ENCODE results near the gene GVQW3. TPM values are rescaled to one million over a fixed set of nuclear protein-coding genes. Genes with fewer than 3 reads are reported as not detected.

The GVQW3 gene
- total RNA-seq, 1 donor, result 2.9 TPM

DNA sequence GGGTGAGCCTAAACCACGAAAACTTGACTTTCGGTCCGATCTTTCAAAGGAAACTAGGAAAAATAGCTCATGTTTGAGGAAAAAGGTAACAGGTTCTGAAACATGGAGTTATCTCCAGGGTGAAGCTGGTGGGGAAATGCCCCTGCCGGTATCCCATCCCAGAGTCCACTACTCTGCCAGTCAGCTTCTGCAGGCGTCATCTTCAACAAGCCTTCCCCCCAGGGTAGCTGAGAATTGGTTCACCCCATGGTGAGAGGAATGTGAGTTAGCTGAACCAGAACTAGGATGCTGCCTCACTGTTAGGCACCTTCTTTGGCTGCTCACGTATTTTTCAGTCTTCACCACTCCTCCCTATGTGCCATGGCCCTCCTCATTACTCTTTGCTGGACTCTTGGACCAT is 1.1 kb downstream of the GVQW3 start:
- Histone ChIP-seq H3K27me3 (ENCODE audit: insufficient read depth, low read length) (no peaks in the 10 kb centered on the region), H2AFZ (ENCODE audit: low read length) (peak overlapping the region; percentile 99), H3K27ac (ENCODE audit: low read depth, low read length) (no peak overlapping the region), H3K79me2 (ENCODE audit: insufficient read depth, low read length) (peaks cover 45% of the 10 kb centered on the region), H3K4me2 (ENCODE audit: insufficient read depth, low read length) (peak overlapping the region; percentile 95), H3K9me3 (ENCODE audit: low read depth, low read length) (no peaks in the 10 kb centered on the region), H3K4me1 (ENCODE audit: insufficient read depth, low read length) (peaks cover 20% of the 10 kb centered on the region), H3K4me3 (ENCODE audit: insufficient read depth, low read length) (no peak overlapping the region), H3K36me3 (ENCODE audit: insufficient read depth, low read length) (no peaks in the 10 kb centered on the region), H4K20me1 (ENCODE audit: insufficient read depth, low read length) (peaks cover 17% of the 10 kb centered on the region)
- no peak for DNase-seq (ENCODE audit: insufficient read length, low spot score, missing footprints)
- TF ChIP-seq, protein P1, sequence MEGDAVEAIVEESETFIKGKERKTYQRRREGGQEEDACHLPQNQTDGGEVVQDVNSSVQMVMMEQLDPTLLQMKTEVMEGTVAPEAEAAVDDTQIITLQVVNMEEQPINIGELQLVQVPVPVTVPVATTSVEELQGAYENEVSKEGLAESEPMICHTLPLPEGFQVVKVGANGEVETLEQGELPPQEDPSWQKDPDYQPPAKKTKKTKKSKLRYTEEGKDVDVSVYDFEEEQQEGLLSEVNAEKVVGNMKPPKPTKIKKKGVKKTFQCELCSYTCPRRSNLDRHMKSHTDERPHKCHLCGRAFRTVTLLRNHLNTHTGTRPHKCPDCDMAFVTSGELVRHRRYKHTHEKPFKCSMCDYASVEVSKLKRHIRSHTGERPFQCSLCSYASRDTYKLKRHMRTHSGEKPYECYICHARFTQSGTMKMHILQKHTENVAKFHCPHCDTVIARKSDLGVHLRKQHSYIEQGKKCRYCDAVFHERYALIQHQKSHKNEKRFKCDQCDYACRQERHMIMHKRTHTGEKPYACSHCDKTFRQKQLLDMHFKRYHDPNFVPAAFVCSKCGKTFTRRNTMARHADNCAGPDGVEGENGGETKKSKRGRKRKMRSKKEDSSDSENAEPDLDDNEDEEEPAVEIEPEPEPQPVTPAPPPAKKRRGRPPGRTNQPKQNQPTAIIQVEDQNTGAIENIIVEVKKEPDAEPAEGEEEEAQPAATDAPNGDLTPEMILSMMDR (IDR thresholded peaks at IDR 0.05; ENCODE audit: extremely low read depth, low read depth, low read length), result no peak

DNA sequence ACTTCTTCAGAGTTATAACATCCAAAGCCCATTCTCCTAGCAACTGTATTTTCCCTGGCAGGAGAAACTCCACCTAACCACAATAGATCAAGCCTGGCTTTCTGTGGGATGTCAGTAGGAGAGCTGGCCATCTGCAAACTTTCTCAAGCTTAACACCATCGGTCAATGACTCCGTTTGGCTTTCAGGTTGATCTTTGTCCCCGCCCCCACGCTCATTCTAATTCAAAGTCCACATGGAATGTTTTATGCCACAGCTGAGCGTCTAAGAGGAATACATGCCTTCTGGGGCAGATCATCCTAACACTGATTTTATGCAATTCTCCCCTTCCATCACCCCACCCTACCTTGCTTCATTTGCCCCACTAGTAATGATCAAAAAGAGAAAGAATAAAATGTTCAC is 4.8 kb downstream of the GVQW3 start:
- no peak overlapping the region for H3K4me3 ChIP-seq (ENCODE audit: insufficient read depth, low read length)
- no peak overlapping the region for H3K4me2 ChIP-seq (ENCODE audit: insufficient read depth, low read length)
- peaks cover 11% of the 10 kb centered on the region for H3K79me2 ChIP-seq (ENCODE audit: insufficient read depth, low read length)
- H4K20me1 ChIP-seq (ENCODE audit: insufficient read depth, low read length), result no peaks in the 10 kb centered on the region
- no peaks in the 10 kb centered on the region for H3K27me3 ChIP-seq (ENCODE audit: insufficient read depth, low read length)
- H3K9me3 ChIP-seq (ENCODE audit: low read depth, low read length), result no peaks in the 10 kb centered on the region
- peaks cover 11% of the 10 kb centered on the region for H3K4me1 ChIP-seq (ENCODE audit: insufficient read depth, low read length)
- DNase-seq (ENCODE audit: insufficient read length, low spot score, missing footprints), result no peak
- TF ChIP-seq, protein P1 (IDR thresholded peaks at IDR 0.05; ENCODE audit: extremely low read depth, low read depth, low read length), result no peak
- H2AFZ ChIP-seq (ENCODE audit: low read length), result no peak overlapping the region
- H3K27ac ChIP-seq (ENCODE audit: low read depth, low read length), result no peak overlapping the region
- H3K36me3 ChIP-seq (ENCODE audit: insufficient read depth, low read length), result no peaks in the 10 kb centered on the region

DNA sequence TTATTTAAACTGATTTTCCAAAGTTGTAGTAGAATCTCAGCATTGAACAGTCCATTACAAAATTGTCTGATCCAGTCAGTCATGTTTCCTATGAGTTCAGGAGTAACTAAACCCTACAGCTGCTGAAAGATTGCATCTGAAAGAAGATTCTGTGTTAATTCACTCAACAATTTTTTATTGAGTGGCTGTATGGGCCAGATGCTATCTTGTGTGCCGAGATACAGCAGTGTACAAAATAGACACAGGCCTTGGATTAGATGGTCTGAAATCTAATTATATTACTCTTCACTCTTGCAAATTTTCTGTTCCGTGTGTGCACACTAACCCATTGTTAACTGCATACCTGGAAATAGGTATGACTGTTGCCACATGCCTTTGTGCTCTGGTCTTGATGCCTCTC is 7.3 kb downstream of the GVQW3 start:
- Histone ChIP-seq H4K20me1 (ENCODE audit: insufficient read depth, low read length) (no peaks in the 10 kb centered on the region), H3K9me3 (ENCODE audit: low read depth, low read length) (no peaks in the 10 kb centered on the region), H3K4me3 (ENCODE audit: insufficient read depth, low read length) (no peak overlapping the region), H2AFZ (ENCODE audit: low read length) (no peak overlapping the region), H3K79me2 (ENCODE audit: insufficient read depth, low read length) (no peaks in the 10 kb centered on the region), H3K4me1 (ENCODE audit: insufficient read depth, low read length) (no peaks in the 10 kb centered on the region), H3K4me2 (ENCODE audit: insufficient read depth, low read length) (no peak overlapping the region), H3K27ac (ENCODE audit: low read depth, low read length) (no peak overlapping the region), H3K27me3 (ENCODE audit: insufficient read depth, low read length) (no peaks in the 10 kb centered on the region), H3K36me3 (ENCODE audit: insufficient read depth, low read length) (no peaks in the 10 kb centered on the region)
- no peak for DNase-seq (ENCODE audit: insufficient read length, low spot score, missing footprints)
- TF ChIP-seq, protein P1 (IDR thresholded peaks at IDR 0.05; ENCODE audit: extremely low read depth, low read depth, low read length), result no peak

DNA sequence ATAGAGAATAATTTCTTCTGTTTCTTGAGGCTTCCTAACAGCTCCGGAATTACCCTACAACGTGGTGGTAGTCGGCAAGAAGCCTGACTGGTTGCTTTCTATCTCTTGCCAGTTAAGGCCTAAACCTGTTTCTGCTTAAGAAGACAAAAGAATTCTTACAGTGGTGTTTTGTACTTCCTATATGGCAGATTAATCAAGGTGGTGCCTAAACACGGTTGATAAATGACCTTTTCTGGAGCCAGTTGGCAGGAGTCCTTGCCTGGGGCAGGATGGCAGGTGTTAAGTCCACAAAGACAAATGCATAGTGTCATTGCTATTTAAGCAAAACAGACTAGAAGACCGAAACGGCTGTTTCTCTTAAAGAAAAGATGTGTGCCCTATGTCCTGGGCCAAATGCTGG is 9.9 kb downstream of the GVQW3 start:
- no peaks in the 10 kb centered on the region for H3K9me3 ChIP-seq (ENCODE audit: low read depth, low read length)
- no peak overlapping the region for H3K4me2 ChIP-seq (ENCODE audit: insufficient read depth, low read length)
- H3K36me3 ChIP-seq (ENCODE audit: insufficient read depth, low read length), result no peaks in the 10 kb centered on the region
- no peaks in the 10 kb centered on the region for H3K27me3 ChIP-seq (ENCODE audit: insufficient read depth, low read length)
- DNase-seq (ENCODE audit: insufficient read length, low spot score, missing footprints), result no peak
- H4K20me1 ChIP-seq (ENCODE audit: insufficient read depth, low read length), result no peaks in the 10 kb centered on the region
- H3K27ac ChIP-seq (ENCODE audit: low read depth, low read length), result no peak overlapping the region
- no peak overlapping the region for H3K4me3 ChIP-seq (ENCODE audit: insufficient read depth, low read length)
- TF ChIP-seq, protein P1 (IDR thresholded peaks at IDR 0.05; ENCODE audit: extremely low read depth, low read depth, low read length), result no peak
- H3K79me2 ChIP-seq (ENCODE audit: insufficient read depth, low read length), result no peaks in the 10 kb centered on the region
- H3K4me1 ChIP-seq (ENCODE audit: insufficient read depth, low read length), result no peaks in the 10 kb centered on the region
- H2AFZ ChIP-seq (ENCODE audit: low read length), result no peak overlapping the region
